Measurements from ENCODE around the gene LBH.

LBH gene

DNA sequence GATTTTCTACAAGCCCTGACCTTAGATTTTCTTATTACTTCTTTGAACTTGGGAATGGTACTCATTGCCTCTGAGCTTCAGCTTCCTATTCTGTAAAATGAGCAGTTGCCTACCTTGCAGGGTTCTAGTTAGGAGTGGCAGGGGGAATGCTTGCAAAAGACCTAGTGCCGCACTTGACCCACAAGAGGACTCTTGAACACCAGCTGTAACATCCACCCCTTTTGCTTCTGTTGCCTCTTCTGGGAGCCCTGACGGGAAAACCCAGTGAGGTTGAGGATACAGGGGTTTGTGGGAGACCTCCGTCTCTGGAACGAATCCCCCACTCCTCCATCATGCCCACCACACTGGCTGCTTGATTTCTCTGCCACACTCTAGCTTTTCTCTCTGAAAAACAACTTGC is 27.1 kb upstream of the LBH start:
- Mint-ChIP-seq H3K27me3 (ENCODE audit: low read depth) (peaks cover 3% of the 10 kb centered on the region), H3K4me3 (no peak overlapping the region), H3K4me1 (ENCODE audit: low read depth) (peaks cover 10% of the 10 kb centered on the region), H3K36me3 (ENCODE audit: low read depth) (no peaks in the 10 kb centered on the region), H3K27ac (no peak overlapping the region), H3K9me3 (no peaks in the 10 kb centered on the region)
- DNase-seq (ENCODE audit: low spot score): no peak

DNA sequence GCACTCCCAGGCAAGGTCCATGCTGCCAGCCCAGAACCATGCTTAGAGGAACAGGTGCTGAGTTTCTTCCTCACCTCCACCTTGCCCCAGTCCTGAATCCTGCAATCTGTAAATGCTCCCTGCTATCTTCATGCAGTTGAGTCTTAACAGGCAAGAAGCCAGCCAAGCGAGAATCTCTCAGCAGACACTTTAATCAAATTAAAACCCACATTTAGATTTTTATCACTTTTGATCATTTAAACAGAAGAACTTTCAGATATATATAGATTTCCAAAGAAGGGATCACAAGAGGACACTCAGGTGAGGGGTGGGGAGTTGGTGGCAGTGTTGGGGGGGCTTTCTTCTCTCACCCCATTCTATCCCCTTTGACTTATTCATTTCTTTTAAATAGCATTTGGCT is 25.9 kb upstream of the LBH start:
- Mint-ChIP-seq H3K4me1 (ENCODE audit: low read depth) (peaks cover 12% of the 10 kb centered on the region), H3K9me3 (no peaks in the 10 kb centered on the region), H3K27me3 (ENCODE audit: low read depth) (peaks cover 3% of the 10 kb centered on the region), H3K27ac (no peak overlapping the region), H3K4me3 (no peak overlapping the region), H3K36me3 (ENCODE audit: low read depth) (no peaks in the 10 kb centered on the region)
- no peak for DNase-seq (ENCODE audit: low spot score)

DNA sequence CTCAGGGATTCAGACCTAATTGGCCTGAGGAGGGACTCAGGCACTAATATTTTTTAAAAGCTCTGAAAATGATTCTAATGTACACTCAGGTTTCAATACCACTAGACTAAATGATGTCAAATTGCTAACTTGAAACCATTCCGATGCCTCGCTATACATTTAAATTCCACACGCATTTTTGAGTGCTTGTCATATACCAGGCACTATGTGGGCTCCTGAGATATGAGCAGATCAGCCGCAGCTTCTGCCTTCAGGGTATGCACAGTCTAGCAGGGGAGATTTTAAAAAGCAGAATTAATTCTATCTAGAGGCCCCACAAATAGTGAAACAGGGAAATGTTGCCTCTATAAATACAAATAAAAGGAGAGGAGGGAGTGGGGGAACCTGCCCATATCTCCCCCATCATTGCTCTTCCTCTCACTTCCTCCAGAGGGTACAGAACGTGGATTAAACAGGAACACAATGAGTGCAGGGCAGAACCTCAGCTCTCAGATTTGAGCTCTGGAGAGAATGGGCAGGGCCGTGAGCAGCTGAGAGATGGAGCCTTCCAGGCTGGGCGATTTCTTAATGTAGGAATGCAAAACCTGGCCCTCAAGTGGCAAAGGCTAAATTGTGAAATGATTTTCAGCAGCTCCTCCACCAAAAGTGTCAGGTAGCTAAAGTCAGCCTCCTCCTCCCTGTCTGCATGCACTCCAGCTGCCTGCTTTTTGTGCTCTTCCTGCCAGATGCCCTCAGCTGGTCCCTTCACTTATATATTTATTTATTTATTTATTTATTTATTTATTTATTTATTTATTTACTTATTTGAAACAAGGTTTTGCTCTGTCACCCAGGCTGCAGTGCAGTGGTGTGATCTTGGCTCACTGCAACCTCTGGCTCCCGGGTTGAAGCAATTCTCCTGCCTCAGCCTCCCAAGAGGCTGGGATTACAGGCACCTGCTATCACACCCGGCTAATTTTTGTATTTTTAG is 24.6 kb upstream of the LBH start:
- H3K27ac Mint-ChIP-seq: peak overlapping the region; percentile 20
- peaks cover 12% of the 10 kb centered on the region for H3K4me1 Mint-ChIP-seq (ENCODE audit: low read depth)
- DNase-seq (ENCODE audit: low spot score): no peak
- no peaks in the 10 kb centered on the region for H3K9me3 Mint-ChIP-seq
- no peaks in the 10 kb centered on the region for H3K36me3 Mint-ChIP-seq (ENCODE audit: low read depth)
- peaks cover 3% of the 10 kb centered on the region for H3K27me3 Mint-ChIP-seq (ENCODE audit: low read depth)
- H3K4me3 Mint-ChIP-seq: no peak overlapping the region

DNA sequence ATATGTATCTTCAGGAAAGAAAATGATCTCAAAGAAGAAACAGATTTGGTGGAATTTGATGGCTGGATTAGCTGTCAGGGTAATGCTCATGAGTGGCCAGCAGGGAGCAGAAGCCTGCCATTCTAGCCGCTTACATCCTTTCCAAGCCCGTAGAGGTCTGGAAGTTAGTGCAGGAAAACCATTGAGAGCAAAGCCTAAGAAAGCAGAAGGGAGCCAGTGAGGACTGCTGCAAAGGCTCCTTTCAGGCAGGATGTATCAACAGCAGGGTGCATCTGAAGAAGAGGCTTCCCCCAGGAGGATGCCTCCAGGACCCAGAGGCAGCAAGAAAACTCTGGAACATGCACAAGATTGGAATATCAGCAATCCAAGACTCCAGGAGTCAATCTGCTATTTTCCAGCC is 22.9 kb upstream of the LBH start:
- no peak overlapping the region for H3K4me3 Mint-ChIP-seq

DNA sequence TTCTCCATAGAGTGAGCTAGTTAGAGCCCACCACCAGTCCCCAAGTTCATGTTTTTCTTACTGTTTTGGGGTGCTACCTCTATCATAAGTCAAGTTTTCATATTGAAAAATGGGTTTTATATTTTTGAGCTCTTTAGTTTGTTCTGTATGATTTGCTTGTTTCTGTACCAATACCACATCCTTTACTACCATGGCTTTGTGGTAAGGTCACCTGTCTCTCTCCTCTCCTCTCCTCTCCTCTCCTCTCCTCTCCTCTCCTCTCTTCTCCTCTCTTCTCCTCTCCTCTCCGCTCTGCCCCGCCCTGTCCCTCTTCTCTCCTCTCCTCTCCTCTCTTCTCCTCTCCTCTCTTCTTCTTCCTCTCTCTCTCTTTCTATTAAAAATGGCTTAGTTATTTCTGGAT is 22.1 kb upstream of the LBH start:
- H3K4me1 Mint-ChIP-seq (ENCODE audit: low read depth): peaks cover 12% of the 10 kb centered on the region
- DNase-seq (ENCODE audit: low spot score): no peak
- H3K27me3 Mint-ChIP-seq (ENCODE audit: low read depth): peaks cover 6% of the 10 kb centered on the region
- no peaks in the 10 kb centered on the region for H3K36me3 Mint-ChIP-seq (ENCODE audit: low read depth)
- no peaks in the 10 kb centered on the region for H3K9me3 Mint-ChIP-seq
- H3K27ac Mint-ChIP-seq: peak overlapping the region; percentile 18
- peak overlapping the region; percentile 51 for H3K4me3 Mint-ChIP-seq

More for the DNA sequence above, 22.9 kb upstream of the LBH start:
- peaks cover 12% of the 10 kb centered on the region for H3K4me1 Mint-ChIP-seq (ENCODE audit: low read depth)
- no peaks in the 10 kb centered on the region for H3K36me3 Mint-ChIP-seq (ENCODE audit: low read depth)
- H3K27me3 Mint-ChIP-seq (ENCODE audit: low read depth): peaks cover 3% of the 10 kb centered on the region
- no peak for DNase-seq (ENCODE audit: low spot score)
- H3K9me3 Mint-ChIP-seq: no peaks in the 10 kb centered on the region
- H3K27ac Mint-ChIP-seq: no peak overlapping the region

DNA sequence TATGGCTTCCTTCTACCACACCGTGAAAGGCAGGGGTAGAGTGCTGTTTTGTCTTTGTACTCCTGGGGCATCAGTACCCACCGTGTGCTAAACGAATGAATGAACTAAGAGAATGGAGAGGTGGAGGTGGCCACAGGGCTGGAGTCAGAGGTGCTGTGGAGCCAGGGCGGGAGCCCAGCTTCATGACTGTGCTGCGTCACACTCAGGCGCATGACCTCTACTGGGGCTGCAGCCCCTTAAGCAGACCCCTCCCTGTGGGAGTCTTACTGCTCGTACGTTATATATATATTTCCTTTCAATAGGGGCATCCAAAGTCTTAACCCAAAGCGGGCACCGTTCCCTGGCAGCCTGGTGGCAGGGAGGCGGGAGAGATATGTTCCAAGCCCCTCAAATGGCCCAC is 18.0 kb upstream of the LBH start:
- no peaks in the 10 kb centered on the region for H3K36me3 Mint-ChIP-seq (ENCODE audit: low read depth)
- no peak for DNase-seq (ENCODE audit: low spot score)
- H3K4me3 Mint-ChIP-seq: no peak overlapping the region
- peaks cover 8% of the 10 kb centered on the region for H3K27me3 Mint-ChIP-seq (ENCODE audit: low read depth)
- no peak overlapping the region for H3K27ac Mint-ChIP-seq
- H3K4me1 Mint-ChIP-seq (ENCODE audit: low read depth): peaks cover 14% of the 10 kb centered on the region
- no peaks in the 10 kb centered on the region for H3K9me3 Mint-ChIP-seq

DNA sequence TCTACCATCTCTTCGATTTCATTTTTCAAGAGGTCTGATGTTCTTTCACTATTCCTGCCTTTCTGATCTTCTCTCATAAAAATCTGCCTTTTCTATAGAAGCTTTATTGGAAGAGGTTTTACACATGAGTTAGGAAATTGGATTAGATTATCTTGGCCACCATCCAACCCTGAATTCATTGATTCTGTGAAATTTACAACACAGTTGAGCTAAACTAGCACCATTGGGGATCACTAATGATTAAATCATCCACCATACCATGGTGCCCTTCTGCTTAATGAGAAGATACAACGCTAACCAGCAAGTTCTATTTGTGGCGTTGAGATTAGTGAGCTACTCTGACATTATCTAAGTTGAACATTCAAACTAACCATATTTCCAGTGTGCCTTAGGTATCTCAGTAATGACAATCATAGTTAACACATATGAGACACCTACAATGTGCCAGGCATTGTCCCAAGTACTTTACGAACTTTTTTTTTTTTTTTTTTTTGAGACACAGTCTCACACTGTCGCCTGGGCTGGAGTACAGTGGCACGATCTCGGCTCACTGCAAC is 17.3 kb upstream of the LBH start:
- Mint-ChIP-seq H3K9me3 (no peaks in the 10 kb centered on the region), H3K36me3 (ENCODE audit: low read depth) (no peaks in the 10 kb centered on the region), H3K27ac (no peak overlapping the region), H3K27me3 (ENCODE audit: low read depth) (peaks cover 8% of the 10 kb centered on the region), H3K4me3 (no peak overlapping the region), H3K4me1 (ENCODE audit: low read depth) (peaks cover 7% of the 10 kb centered on the region)
- DNase-seq (ENCODE audit: low spot score): no peak

DNA sequence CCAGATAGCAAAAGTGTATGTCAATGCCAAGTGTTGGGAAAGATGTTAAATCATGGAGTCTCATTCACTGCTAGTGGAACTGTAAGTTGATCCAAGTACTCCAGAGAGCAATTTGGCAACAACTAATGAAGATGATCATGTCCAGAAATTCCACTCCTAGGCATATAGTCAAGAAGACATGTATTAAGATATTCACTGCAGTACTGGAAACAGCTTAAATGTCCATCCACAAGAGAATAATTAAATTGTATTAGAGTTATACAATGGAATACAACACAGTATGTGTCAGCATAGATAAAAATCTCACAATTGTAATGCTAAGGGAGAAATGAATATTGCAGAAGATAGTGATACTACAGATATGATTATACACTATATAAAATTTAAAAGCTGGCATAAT is 15.2 kb upstream of the LBH start:
- H3K36me3 Mint-ChIP-seq (ENCODE audit: low read depth): no peaks in the 10 kb centered on the region

DNA sequence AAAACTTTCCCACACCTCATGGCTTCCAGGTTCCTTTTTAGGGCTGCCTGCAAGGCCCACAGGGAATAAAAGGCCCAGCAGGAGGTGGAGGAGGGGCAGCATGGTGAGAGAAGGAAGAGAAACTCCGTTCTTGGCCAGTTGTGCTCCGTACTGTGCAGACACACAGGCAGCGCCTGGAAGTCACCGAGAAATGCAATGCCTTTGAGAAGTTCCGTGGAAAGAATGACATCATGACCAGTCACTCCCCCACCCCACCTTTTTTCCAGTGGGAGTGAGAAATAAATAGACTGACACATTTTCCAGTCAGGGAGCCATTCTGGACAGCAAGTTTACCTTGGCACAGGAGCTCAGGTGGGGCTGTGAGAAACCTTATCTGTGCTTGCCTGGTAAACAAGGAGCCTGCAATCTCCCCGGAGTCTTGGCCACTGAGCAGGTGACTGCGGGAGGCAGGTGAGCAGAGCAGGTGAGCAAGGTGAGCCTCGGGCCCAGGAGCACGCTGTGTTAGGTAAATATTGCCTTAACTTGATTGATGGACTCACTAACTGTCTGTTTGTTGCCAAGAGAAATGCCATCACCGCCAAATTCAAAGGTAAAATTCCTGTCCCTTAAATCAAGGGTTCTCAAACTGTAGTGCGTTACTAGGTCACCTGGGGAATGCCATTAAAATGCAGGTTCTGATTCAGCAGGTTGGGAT is 13.5 kb upstream of the LBH start:
- H3K9me3 Mint-ChIP-seq: no peaks in the 10 kb centered on the region
- H3K27ac Mint-ChIP-seq: no peak overlapping the region
- no peak for DNase-seq (ENCODE audit: low spot score)
- no peaks in the 10 kb centered on the region for H3K36me3 Mint-ChIP-seq (ENCODE audit: low read depth)
- no peak overlapping the region for H3K4me3 Mint-ChIP-seq
- H3K4me1 Mint-ChIP-seq (ENCODE audit: low read depth): peaks cover 5% of the 10 kb centered on the region
- peaks cover 6% of the 10 kb centered on the region for H3K27me3 Mint-ChIP-seq (ENCODE audit: low read depth)

More for the DNA sequence above, 15.2 kb upstream of the LBH start:
- peaks cover 2% of the 10 kb centered on the region for H3K4me1 Mint-ChIP-seq (ENCODE audit: low read depth)
- DNase-seq (ENCODE audit: low spot score): no peak
- no peaks in the 10 kb centered on the region for H3K9me3 Mint-ChIP-seq
- H3K27me3 Mint-ChIP-seq (ENCODE audit: low read depth): peaks cover 8% of the 10 kb centered on the region
- no peak overlapping the region for H3K4me3 Mint-ChIP-seq
- no peak overlapping the region for H3K27ac Mint-ChIP-seq

DNA sequence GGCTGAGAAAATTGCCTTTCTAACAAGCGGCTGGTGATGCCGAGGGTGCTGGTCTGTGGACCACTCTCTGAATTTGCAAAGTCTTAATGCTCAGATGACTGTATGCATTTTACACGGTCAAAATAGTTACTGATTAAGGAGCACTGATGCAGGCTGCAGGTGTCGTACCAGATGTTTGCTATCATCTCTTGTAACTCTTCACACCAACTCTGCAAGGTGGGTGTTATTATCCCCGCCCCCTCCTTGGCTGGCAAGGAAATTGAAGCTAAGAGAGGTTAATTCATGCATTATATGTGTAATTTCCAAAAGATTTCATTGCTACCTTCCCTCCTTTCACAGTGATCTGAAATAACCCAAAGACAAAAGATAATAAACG is 13.0 kb upstream of the LBH start:
- H3K4me1 Mint-ChIP-seq (ENCODE audit: low read depth): peaks cover 8% of the 10 kb centered on the region
- no peaks in the 10 kb centered on the region for H3K36me3 Mint-ChIP-seq (ENCODE audit: low read depth)
- H3K4me3 Mint-ChIP-seq: no peak overlapping the region
- H3K27ac Mint-ChIP-seq: no peak overlapping the region
- no peaks in the 10 kb centered on the region for H3K9me3 Mint-ChIP-seq
- H3K27me3 Mint-ChIP-seq (ENCODE audit: low read depth): peaks cover 5% of the 10 kb centered on the region
- no peak for DNase-seq (ENCODE audit: low spot score)

DNA sequence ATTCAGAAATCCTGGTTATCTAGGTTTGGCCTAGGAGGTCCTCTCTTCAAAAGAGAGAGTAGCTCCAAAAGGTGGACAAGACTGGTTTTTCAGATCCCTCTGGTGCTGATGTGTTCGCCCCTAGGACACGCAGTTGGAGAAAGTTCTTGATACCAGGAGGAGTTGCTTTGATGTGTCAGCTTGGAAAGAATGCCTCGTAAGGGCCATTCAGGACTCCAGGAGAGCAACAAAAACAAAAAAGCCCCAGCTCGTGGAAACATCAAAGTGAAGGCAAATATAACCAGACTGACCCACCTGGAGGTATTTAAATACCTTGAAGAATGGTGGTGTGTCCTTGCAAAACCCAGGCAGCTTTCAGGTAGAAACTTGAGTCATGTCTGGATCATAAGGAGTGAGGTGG is 12.5 kb upstream of the LBH start:
- DNase-seq (ENCODE audit: low spot score): no peak
- H3K4me1 Mint-ChIP-seq (ENCODE audit: low read depth): peaks cover 12% of the 10 kb centered on the region

DNA sequence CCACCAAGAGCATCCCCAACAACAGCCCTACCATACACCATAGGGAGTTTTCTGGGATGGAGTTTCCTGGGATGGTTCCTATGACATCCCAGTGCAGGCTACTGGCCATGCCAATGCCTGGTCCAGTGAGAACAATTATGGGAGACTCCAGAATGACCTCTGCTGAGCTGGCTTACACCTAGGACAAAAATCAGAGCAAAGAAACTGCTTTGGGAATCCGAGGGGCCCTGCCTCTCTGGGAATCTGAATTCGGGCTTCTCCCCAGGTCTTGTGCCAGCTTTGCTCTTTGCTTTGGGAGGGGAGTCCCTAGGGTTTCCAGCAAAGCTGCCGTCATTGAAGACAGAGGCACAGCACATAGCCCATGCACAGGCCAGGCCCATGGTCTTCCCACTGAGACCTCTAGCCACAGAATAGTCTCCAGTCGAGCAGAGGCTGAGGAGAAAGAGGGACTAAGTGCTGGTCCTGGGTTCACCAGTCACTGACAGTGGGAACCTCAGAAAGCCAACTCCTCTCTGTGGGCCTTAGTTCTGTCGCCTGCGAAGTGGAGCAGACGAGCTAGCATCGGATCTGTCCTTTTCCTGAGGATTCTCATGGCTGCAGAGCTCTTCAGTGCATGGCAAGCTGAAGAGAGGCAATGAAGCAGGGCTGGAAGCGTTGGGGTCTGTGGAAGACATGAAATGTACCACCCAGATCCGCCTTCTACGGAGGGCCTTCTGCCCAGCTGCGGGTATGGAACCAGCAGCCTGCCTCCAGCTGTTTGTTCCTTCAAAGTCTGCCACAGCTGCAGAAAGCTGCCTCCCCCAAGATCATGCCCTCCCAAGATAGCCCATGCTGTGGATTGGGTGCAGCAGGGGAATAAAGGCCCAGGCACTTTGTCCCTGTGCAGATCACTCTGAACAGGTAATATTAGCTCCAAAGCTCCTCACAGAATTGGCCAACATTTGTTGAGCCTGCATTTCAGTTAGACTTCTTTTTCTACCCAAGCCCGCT is 11.2 kb upstream of the LBH start:
- no peaks in the 10 kb centered on the region for H3K36me3 Mint-ChIP-seq (ENCODE audit: low read depth)
- H3K9me3 Mint-ChIP-seq: no peaks in the 10 kb centered on the region
- no peaks in the 10 kb centered on the region for H3K27me3 Mint-ChIP-seq (ENCODE audit: low read depth)
- peaks cover 24% of the 10 kb centered on the region for H3K4me1 Mint-ChIP-seq (ENCODE audit: low read depth)
- DNase-seq (ENCODE audit: low spot score): no peak
- H3K27ac Mint-ChIP-seq: no peak overlapping the region
- no peak overlapping the region for H3K4me3 Mint-ChIP-seq

More for the DNA sequence above, 12.5 kb upstream of the LBH start:
- H3K27ac Mint-ChIP-seq: no peak overlapping the region
- H3K9me3 Mint-ChIP-seq: no peaks in the 10 kb centered on the region
- no peaks in the 10 kb centered on the region for H3K36me3 Mint-ChIP-seq (ENCODE audit: low read depth)
- peaks cover 3% of the 10 kb centered on the region for H3K27me3 Mint-ChIP-seq (ENCODE audit: low read depth)
- no peak overlapping the region for H3K4me3 Mint-ChIP-seq

DNA sequence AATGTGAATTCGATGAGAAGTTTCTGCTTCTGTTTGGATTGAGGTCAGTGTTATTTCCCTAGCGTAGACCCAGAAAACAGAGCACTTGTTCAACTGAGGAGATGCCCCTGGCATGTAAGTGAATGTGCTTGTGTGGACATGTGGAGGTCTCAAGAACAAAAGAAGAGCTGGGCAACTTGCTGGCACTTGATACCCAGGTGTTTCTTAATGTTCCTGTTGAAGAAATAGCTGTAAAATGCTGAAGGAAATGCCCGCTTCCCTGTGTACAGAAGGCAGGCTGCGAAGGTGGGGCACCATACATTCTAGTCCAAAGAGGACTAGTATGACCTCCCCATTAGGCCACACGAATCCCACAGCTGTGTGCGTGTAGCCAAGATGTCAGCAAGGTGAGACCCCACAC is 9.8 kb upstream of the LBH start:
- no peak overlapping the region for H3K4me3 Mint-ChIP-seq
- no peaks in the 10 kb centered on the region for H3K9me3 Mint-ChIP-seq
- no peaks in the 10 kb centered on the region for H3K36me3 Mint-ChIP-seq (ENCODE audit: low read depth)
- DNase-seq (ENCODE audit: low spot score): no peak
- H3K27me3 Mint-ChIP-seq (ENCODE audit: low read depth): no peaks in the 10 kb centered on the region
- H3K4me1 Mint-ChIP-seq (ENCODE audit: low read depth): peaks cover 38% of the 10 kb centered on the region
- no peak overlapping the region for H3K27ac Mint-ChIP-seq
